ENCODE measurements around the gene SDSL. TPM values are rescaled to one million over a fixed set of nuclear protein-coding genes. Genes with fewer than 3 reads are reported as not detected.
A peak's percentile ranks its signal among the peaks of the same experiment; 100 is the strongest.

Gene SDSL
- total and polyA plus RNA-seq, 4 donors, result 3.8 to 13.4 (median 6.8) TPM

GRCh38 chr12:113424915-113425823, 3.0 kb downstream of the SDSL start:
- ATAC-seq (ENCODE audit: low FRiP score), result peak; percentile 41
- H3K9me3 ChIP-seq (ENCODE audit: control insufficient read depth, low read length), result no peaks in the 10 kb centered on the region
- no peaks in the 10 kb centered on the region for H3K4me1 ChIP-seq (ENCODE audit: control insufficient read depth in 1 of 2, insufficient read depth in 2 of 2, low read length in 2 of 2)
- no peaks in the 10 kb centered on the region for H3K27me3 ChIP-seq (ENCODE audit: control insufficient read depth in 1 of 2, insufficient read depth in 2 of 2, low read length in 1 of 2)
- 61 to 65% methylated on average over 20 of the region's 20 CpGs for WGBS, 2 donors
- DNase-seq, result peak; percentile 73 to 81
- no peaks in the 10 kb centered on the region for H3K36me3 ChIP-seq (ENCODE audit: control insufficient read depth in 1 of 2, insufficient read depth in 2 of 2, low read length in 1 of 2)
- intact Hi-C loops (cut with DNase I), result loop anchor here (5.0 to 10.0 kb wide), 3 partner anchors 110 to 228 kb away; no protein-coding TSS in a partner anchor
- no peak overlapping the region for H3K27ac ChIP-seq (ENCODE audit: low read depth in 1 of 2, low read length in 2 of 2)
- no peak overlapping the region for H3K4me3 ChIP-seq (ENCODE audit: low read length in 2 of 2)

DNA sequence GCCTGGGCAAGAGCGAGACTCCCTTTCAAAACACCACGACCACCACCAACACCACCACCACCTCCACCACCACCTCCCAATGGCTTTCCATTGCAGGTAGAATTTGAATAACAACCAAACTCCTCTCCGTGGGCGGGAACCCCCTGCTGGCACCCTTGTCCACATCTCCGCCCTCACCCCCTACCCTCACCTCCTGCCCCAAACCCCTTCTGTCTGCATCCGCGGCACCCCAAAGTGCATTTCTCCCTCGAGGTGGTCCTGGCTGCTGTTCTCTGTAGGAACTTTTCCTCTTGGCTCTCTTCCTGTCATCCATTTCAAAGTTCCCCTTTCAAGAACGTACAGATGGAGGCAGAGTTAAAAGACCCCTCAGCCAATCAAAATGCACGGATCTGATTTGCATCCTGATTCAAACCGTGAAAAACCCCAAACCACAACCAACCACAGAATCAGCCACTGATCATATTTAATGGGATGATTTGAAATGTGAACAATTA, 3.8 kb downstream of the SDSL start:
- H3K27ac ChIP-seq (ENCODE audit: low read depth in 1 of 2, low read length in 2 of 2), result no peak overlapping the region
- H3K36me3 ChIP-seq (ENCODE audit: control insufficient read depth in 1 of 2, insufficient read depth in 2 of 2, low read length in 1 of 2), result no peaks in the 10 kb centered on the region
- H3K4me3 ChIP-seq (ENCODE audit: low read length in 2 of 2), result no peak overlapping the region
- intact Hi-C loops (cut with DNase I), result loop anchor here in 1 of 2 donors (10.0 kb wide), 1 partner anchor 111 kb away; no protein-coding TSS in a partner anchor
- DNase-seq (peak in 1 of 2 donors; percentile 51), ATAC-seq (ENCODE audit: low FRiP score) (no peak)
- WGBS, 2 donors, result 44 to 45% methylated on average over 11 of the region's 11 CpGs
- no peaks in the 10 kb centered on the region for H3K4me1 ChIP-seq (ENCODE audit: control insufficient read depth in 1 of 2, insufficient read depth in 2 of 2, low read length in 2 of 2)
- no peaks in the 10 kb centered on the region for H3K27me3 ChIP-seq (ENCODE audit: control insufficient read depth in 1 of 2, insufficient read depth in 2 of 2, low read length in 1 of 2)
- peaks cover 2% of the 10 kb centered on the region for H3K9me3 ChIP-seq (ENCODE audit: control insufficient read depth, low read length)

DNA sequence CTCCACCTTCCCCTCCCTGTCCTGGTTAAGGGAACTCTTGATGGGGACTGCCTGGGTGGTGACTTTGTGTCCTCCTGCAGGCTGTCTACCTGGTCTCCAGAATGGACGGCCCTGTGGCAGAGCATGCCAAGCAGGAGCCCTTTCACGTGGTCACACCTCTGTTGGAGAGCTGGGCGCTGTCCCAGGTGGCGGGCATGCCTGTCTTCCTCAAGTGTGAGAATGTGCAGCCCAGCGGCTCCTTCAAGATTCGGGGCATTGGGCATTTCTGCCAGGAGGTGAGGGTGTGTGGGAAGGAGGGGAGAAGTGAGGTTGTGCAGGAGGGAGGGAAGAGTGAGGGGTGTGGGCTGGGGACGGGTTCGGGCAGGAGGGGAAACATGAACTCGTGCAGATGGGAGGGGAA, 5.7 kb downstream of the SDSL start:
- intact Hi-C loops (cut with DNase I), result loop anchor here in 1 of 2 donors (10.0 kb wide), 1 partner anchor 113 kb away; no protein-coding TSS in a partner anchor
- 68 to 72% methylated on average over 9 of the region's 9 CpGs for WGBS, 2 donors
- no peaks in the 10 kb centered on the region for H3K27me3 ChIP-seq (ENCODE audit: control insufficient read depth in 1 of 2, insufficient read depth in 2 of 2, low read length in 1 of 2)

DNA sequence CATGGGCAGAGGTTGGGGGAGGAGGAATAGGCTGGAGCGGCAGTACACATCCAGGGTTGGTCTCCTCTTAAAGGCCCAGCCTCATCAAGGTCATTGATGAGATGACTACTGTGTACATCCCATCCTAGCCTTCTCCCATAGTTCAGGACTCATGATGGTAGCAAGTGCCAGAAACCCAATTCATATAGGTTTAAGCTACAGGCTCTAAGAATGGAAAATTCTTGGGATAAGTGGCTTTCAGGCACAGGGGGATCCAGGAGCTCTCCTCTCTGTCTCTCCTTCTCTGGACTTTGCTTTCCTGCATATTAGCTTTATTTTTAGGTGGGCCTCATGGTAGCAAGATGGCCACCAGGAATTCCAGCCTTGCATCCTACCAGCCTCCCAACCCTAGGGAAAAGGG, 6.3 kb downstream of the SDSL start:
- WGBS, 2 donors, result 80 to 93% methylated on average over 1 of the region's 1 CpG
- Histone ChIP-seq H3K4me3 (ENCODE audit: low read length in 2 of 2) (no peak overlapping the region), H3K27ac (ENCODE audit: low read depth in 1 of 2, low read length in 2 of 2) (no peak overlapping the region), H3K9me3 (ENCODE audit: control insufficient read depth, low read length) (peaks cover 2% of the 10 kb centered on the region), H3K4me1 (ENCODE audit: control insufficient read depth in 1 of 2, insufficient read depth in 2 of 2, low read length in 2 of 2) (no peaks in the 10 kb centered on the region), H3K36me3 (ENCODE audit: control insufficient read depth in 1 of 2, insufficient read depth in 2 of 2, low read length in 1 of 2) (no peaks in the 10 kb centered on the region), H3K27me3 (ENCODE audit: control insufficient read depth in 1 of 2, insufficient read depth in 2 of 2, low read length in 1 of 2) (no peaks in the 10 kb centered on the region)
- DNase-seq (no peak), ATAC-seq (ENCODE audit: low FRiP score) (no peak)
- intact Hi-C loops (cut with DNase I), result loop anchor here in 1 of 2 donors (10.0 kb wide), 1 partner anchor 114 kb away; no protein-coding TSS in a partner anchor

More for the DNA sequence above, 5.7 kb downstream of the SDSL start:
- Histone ChIP-seq H3K27ac (ENCODE audit: low read depth in 1 of 2, low read length in 2 of 2) (no peak overlapping the region), H3K36me3 (ENCODE audit: control insufficient read depth in 1 of 2, insufficient read depth in 2 of 2, low read length in 1 of 2) (no peaks in the 10 kb centered on the region), H3K9me3 (ENCODE audit: control insufficient read depth, low read length) (peaks cover 2% of the 10 kb centered on the region), H3K4me3 (ENCODE audit: low read length in 2 of 2) (no peak overlapping the region), H3K4me1 (ENCODE audit: control insufficient read depth in 1 of 2, insufficient read depth in 2 of 2, low read length in 2 of 2) (no peaks in the 10 kb centered on the region)
- DNase-seq, result peak in 1 of 2 donors; percentile 57
- no peak for ATAC-seq (ENCODE audit: low FRiP score)

- ATAC-seq (ENCODE audit: low FRiP score), result no peak
- Histone ChIP-seq H3K36me3 (ENCODE audit: control insufficient read depth in 1 of 2, insufficient read depth in 2 of 2, low read length in 1 of 2) (no peaks in the 10 kb centered on the region), H3K4me1 (ENCODE audit: control insufficient read depth in 1 of 2, insufficient read depth in 2 of 2, low read length in 2 of 2) (no peaks in the 10 kb centered on the region), H3K27me3 (ENCODE audit: control insufficient read depth in 1 of 2, insufficient read depth in 2 of 2, low read length in 1 of 2) (no peaks in the 10 kb centered on the region), H3K27ac (ENCODE audit: low read depth in 1 of 2, low read length in 2 of 2) (no peak overlapping the region), H3K4me3 (ENCODE audit: low read length in 2 of 2) (no peak overlapping the region), H3K9me3 (ENCODE audit: control insufficient read depth, low read length) (peaks cover 2% of the 10 kb centered on the region)
- no peak for DNase-seq
- intact Hi-C loops (cut with DNase I), result no loop called here
These were observed 10.8 kb downstream of the SDSL start for GRCh38 chr12:113432986-113433385.

DNA sequence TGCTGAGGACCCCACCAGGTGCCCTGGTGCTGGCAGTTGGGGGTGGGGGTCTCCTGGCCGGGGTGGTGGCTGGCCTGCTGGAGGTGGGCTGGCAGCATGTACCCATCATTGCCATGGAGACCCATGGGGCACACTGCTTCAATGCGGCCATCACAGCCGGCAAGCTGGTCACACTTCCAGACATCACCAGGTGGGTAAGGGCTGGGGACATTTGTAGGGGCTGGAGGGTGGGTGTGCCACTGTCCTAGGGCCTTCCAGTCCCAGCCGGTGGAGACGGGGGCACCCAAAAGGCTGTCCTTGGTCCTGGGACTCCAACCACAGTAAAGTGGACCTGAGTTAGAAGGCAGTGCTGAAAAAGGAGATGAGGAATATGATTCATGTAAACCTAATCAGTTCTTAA, 13.2 kb downstream of the SDSL start:
- H3K4me1 ChIP-seq (ENCODE audit: control insufficient read depth in 1 of 2, insufficient read depth in 2 of 2, low read length in 2 of 2), result no peaks in the 10 kb centered on the region
- H3K27ac ChIP-seq (ENCODE audit: low read depth in 1 of 2, low read length in 2 of 2), result no peak overlapping the region
- no peak for DNase-seq
- no peaks in the 10 kb centered on the region for H3K36me3 ChIP-seq (ENCODE audit: control insufficient read depth in 1 of 2, insufficient read depth in 2 of 2, low read length in 1 of 2)
- H3K27me3 ChIP-seq (ENCODE audit: control insufficient read depth in 1 of 2, insufficient read depth in 2 of 2, low read length in 1 of 2), result no peaks in the 10 kb centered on the region
- 83% methylated on average over 5 of the region's 5 CpGs for WGBS, 2 donors
- ATAC-seq (ENCODE audit: low FRiP score), result no peak
- H3K4me3 ChIP-seq (ENCODE audit: low read length in 2 of 2), result no peak overlapping the region
- intact Hi-C loops (cut with DNase I), result no loop called here
- H3K9me3 ChIP-seq (ENCODE audit: control insufficient read depth, low read length), result peaks cover under 1% of the 10 kb centered on the region

- intact Hi-C loops (cut with DNase I), result no loop called here
- DNase-seq (no peak), ATAC-seq (ENCODE audit: low FRiP score) (no peak)
- Histone ChIP-seq H3K4me3 (ENCODE audit: low read length in 2 of 2) (no peak overlapping the region), H3K4me1 (ENCODE audit: control insufficient read depth in 1 of 2, insufficient read depth in 2 of 2, low read length in 2 of 2) (no peaks in the 10 kb centered on the region), H3K36me3 (ENCODE audit: control insufficient read depth in 1 of 2, insufficient read depth in 2 of 2, low read length in 1 of 2) (no peaks in the 10 kb centered on the region), H3K27ac (ENCODE audit: low read depth in 1 of 2, low read length in 2 of 2) (no peak overlapping the region), H3K9me3 (ENCODE audit: control insufficient read depth, low read length) (no peaks in the 10 kb centered on the region), H3K27me3 (ENCODE audit: control insufficient read depth in 1 of 2, insufficient read depth in 2 of 2, low read length in 1 of 2) (no peaks in the 10 kb centered on the region)
- 84 to 91% methylated on average over 6 of the region's 6 CpGs for WGBS, 2 donors
These were observed 14.4 kb downstream of the SDSL start for GRCh38 chr12:113436586-113436985.

DNA sequence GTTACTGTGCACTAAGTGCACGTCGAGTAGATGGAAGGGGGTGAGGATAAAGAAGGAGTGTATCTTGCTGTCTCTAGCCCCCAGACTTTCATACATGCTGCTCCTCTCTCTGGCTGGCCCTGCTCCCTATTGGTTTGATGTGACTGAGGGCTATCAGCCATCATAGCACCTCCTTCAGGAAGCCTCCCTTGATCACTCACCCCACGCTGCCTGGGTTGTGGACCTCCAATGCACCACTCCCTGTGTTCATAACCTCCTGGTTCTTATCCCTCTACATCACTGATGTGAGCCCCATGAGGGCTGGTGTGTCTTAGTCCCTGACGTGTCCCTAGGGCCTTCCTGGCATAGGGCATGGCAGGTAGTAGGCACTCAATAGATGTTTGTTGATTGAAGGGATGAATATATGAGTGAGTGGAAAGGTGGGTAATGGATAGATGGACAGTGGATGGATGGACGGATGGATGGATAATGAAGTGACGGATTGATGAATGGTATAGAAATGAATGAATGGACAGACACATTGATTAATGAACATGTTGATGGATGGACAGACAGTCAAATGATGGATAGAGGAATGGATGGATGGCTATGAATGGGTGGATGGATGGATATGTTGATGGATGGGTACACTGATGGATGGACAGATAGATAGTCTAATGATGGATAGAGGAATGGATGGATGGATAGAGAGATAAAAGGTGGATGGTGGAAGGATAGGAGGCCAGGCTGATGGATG, 15.0 kb downstream of the SDSL start:
- no peak for DNase-seq
- no peak overlapping the region for H3K4me3 ChIP-seq (ENCODE audit: low read length in 2 of 2)
- ATAC-seq (ENCODE audit: low FRiP score), result no peak
- intact Hi-C loops (cut with DNase I), result no loop called here
- H3K27me3 ChIP-seq (ENCODE audit: control insufficient read depth in 1 of 2, insufficient read depth in 2 of 2, low read length in 1 of 2), result no peaks in the 10 kb centered on the region
- no peaks in the 10 kb centered on the region for H3K4me1 ChIP-seq (ENCODE audit: control insufficient read depth in 1 of 2, insufficient read depth in 2 of 2, low read length in 2 of 2)
- H3K27ac ChIP-seq (ENCODE audit: low read depth in 1 of 2, low read length in 2 of 2), result no peak overlapping the region
- WGBS, 2 donors, result 85 to 88% methylated on average over 6 of the region's 6 CpGs
- H3K36me3 ChIP-seq (ENCODE audit: control insufficient read depth in 1 of 2, insufficient read depth in 2 of 2, low read length in 1 of 2), result no peaks in the 10 kb centered on the region
- no peaks in the 10 kb centered on the region for H3K9me3 ChIP-seq (ENCODE audit: control insufficient read depth, low read length)

Measured in aorta (tissue), 5 donors.